K562 (cell line): ENCODE measurements around the gene PRKG1.

Experiments used
- CTCF ChIP-seq, 3 experiments: IDR thresholded peaks in 2 of 3; conservative IDR thresholded peaks in 1 of 3; 2 replicates each; pipeline ENCODE4 v1.5.1; 2011 to 2012; ENCODE audit warnings: low read length in 3 of 3, mild to moderate bottlenecking in 3 of 3, control low read depth in 2 of 3, improper control_type of control experiment in 1 of 3, inconsistent platforms in 1 of 3, low read depth in 1 of 3, mixed read lengths in 1 of 3, moderate library complexity in 1 of 3; ENCODE audit not compliant: insufficient read depth in 2 of 3
- MTA3 ChIP-seq: fragments of 450-650 bp; formaldehyde crosslinking; IDR thresholded peaks from 2 replicates; pipeline ENCODE4 v1.6.1; 2017; ENCODE audit warnings: mild to moderate bottlenecking, borderline replicate concordance
- NKRF ChIP-seq: fragments of 450-650 bp; IDR thresholded peaks from 2 replicates; pipeline ENCODE4 v1.6.1; 2016; ENCODE audit warnings: borderline replicate concordance
- POLR2A ChIP-seq: fragments of 450-650 bp; conservative IDR thresholded peaks from 2 replicates; pipeline ENCODE4 v1.6.1; 2016
- POU5F1 ChIP-seq: fragments of 150-350 bp; IDR thresholded peaks from 2 replicates; pipeline ENCODE4 v1.6.1; 2014; ENCODE audit warnings: borderline replicate concordance, low read length, low read depth, mild to moderate bottlenecking; ENCODE audit not compliant: partially characterized antibody
- TAF1 ChIP-seq: IDR thresholded peaks from 2 replicates; pipeline ENCODE4 v1.6.1; 2011; ENCODE audit warnings: mild to moderate bottlenecking, low read length, moderate library complexity; ENCODE audit not compliant: insufficient read depth, control insufficient read depth, severe bottlenecking; ENCODE audit errors: extremely low read depth

- TF ChIP-seq CTCF (IDR thresholded peaks at IDR 0.05 in 2 of 3, conservative IDR thresholded peaks at IDR 0.05 in 1 of 3; ENCODE audit: insufficient read depth in 2 of 3, low read depth in 1 of 3, low read length in 3 of 3) (no peak), POU5F1 (no peak), MTA3 (no peak), NKRF (no peak), TAF1 (no peak), POLR2A (no peak)
These were observed 955.9 kb downstream of the PRKG1 start for GRCh38 chr10:52030051-52030790.
